GM15510 (cell line): ENCODE measurements around the gene NSUN2.

Source experiments
- POLR2A ChIP-seq: IDR thresholded peaks from 3 replicates; pipeline ENCODE4 v1.6.1; 2011; ENCODE audit warnings: borderline replicate concordance; ENCODE audit not compliant: insufficient read length; ENCODE audit errors: extremely low read depth

The NSUN2 gene

DNA sequence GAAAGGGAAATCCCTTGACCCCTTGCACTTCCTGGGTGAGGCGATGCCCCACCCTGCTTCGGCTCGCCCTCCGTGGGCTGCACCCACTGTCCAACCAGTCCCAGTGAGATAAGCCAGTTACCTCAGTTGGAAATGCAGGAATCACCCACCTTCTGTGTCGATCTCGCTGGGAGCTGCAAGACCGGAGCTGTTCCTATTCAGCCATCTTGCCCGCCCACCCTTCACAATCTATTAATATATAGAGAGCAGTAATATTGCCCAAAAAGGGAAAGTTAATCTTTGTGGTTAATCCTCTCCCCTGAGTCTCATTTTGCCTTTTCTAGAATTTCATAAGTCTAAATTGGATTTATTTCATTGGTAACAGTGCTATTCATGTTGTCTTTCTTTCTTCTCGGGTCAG lies 16.8 kb upstream of the NSUN2 start:
- no peak for TF ChIP-seq POLR2A

DNA sequence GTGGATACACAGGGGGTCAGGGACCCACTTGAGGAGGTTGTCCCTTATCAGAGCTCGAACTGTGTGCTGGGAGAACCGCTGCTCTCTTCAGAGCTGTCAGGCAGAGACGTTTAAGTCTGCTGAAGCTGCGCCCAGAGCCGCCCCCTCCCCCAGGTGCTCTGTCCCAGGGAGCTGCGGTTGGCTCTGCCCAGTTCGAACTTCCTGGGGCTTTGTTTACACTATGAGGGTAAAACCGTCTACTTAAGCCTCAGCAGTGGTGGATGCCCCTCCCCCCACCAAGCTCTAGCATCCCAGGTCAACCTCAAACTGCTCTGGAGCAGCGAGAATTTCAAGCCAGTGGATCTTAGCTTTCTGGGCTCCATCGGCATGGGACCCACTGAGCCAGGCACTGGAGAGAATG lies 16.3 kb upstream of the NSUN2 start:
- no peak for TF ChIP-seq POLR2A

DNA sequence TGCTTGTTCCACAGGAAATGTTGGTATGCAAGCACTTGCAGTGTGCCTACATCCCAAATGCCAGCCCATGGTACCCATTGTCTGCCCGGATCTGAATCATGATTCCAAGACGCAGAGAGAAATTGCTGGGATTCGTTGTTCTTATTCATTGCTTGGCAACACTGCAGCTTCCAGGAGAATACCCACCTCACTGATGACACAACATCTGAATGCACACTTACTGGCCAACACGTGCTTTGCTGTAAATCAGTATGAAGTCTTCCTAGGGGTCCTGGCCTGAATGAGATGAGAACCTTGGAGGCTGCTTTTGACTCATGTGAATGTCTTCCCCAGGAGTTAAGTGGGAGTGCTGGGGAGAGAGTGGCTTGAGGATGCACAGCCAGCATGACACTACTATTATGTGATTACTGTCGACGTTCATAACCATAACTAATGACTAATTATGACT lies 12.0 kb upstream of the NSUN2 start:
- TF ChIP-seq POLR2A = no peak

DNA sequence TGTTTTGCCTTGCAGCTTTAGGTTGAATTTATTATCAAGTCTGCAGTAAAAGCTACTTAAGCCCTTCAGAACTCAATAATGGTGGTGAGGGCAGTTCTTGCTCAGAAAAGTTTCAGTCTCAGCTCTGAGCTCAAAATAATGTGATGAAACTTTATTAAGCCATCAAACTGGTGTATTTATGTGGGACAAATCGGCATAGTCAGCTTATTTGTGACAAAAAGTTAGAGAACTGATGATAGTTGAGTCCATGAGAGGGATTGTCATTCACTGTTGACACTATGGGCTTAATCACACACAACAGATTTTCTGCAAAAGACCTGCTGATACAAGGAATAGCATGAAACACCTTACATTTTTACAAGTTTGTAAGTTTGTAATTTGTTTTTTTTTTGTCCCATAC lies 9.8 kb upstream of the NSUN2 start:
- TF ChIP-seq POLR2A = no peak

DNA sequence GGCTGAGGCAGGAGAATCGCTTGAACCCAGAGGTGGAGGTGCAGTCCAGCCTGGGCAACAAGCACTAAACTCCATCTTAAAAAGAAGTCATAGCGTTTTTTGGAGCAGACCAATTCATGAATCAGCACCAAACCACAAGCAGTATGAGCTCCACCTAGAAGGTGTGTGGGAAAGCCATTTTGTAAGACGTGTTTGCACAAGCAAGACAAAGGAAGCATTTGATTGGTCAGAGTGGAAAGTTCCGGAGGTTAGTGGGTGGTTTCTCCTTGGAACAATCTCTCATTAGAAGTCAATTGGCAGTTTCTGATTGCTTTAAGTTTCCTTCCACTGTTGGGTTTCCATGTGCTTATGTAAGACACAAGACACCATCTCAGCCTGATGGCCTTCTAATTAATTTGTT lies 5.4 kb upstream of the NSUN2 start:
- TF ChIP-seq POLR2A = no peak

DNA sequence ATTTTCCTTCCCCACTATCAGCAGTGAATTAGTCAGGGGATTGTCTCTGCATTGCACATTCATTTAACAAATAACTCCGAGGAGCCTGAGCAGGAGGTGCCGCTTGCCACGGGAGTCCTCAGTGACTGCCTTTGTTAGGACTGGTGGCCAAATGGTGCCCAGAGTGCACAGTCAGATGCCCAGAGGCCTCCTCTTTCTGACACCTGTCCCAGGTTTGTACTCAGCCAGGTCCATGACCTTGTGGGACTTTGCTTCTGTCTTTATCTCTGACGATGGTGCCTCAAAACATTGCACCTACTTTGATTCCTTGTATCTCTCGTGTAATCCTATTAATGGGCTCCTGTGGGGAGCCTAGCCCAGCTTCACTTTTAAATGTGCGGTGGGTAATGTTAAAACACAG lies 4.7 kb upstream of the NSUN2 start:
- no peak for TF ChIP-seq POLR2A

DNA sequence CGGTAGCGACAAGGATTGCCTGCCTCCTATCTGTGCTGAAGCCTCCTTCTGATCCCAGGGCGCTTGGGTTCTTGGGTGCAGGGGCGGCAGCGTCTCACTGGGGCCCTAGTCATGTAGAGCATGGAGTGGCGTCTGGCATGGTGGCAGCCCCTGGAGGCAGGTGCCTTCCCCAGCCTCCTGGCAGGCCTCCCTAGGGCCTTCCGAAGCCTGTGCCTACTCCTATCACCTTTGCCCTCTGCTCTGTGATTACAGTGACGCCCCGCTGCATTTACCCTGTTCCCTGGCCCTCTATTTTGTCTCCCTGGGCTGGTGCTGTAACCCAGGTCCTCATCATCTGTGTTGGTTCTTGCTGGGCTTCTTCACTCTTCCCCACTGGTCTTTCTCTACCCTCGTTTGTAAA lies 4.2 kb upstream of the NSUN2 start:
- TF ChIP-seq POLR2A = no peak

DNA sequence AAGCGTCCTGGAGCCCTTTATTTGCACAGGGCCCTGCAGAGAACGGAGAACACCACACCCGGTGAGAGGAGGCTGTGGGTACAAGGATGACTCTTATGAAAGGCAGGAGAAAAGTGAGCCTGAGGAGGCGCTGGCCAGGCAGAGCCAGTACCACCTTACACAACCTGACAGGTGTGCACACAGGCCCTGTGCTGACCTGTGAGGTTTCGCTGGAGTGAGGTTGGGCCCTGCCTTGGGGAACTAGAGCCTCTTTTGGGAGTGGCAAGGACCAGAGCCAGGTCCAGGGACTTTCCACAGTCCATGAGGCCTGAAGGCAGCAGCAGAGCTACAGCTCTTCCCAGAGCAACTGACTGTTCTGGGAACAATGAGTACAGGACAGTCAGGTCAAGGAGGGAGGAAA lies 3.4 kb upstream of the NSUN2 start:
- TF ChIP-seq POLR2A = no peak

DNA sequence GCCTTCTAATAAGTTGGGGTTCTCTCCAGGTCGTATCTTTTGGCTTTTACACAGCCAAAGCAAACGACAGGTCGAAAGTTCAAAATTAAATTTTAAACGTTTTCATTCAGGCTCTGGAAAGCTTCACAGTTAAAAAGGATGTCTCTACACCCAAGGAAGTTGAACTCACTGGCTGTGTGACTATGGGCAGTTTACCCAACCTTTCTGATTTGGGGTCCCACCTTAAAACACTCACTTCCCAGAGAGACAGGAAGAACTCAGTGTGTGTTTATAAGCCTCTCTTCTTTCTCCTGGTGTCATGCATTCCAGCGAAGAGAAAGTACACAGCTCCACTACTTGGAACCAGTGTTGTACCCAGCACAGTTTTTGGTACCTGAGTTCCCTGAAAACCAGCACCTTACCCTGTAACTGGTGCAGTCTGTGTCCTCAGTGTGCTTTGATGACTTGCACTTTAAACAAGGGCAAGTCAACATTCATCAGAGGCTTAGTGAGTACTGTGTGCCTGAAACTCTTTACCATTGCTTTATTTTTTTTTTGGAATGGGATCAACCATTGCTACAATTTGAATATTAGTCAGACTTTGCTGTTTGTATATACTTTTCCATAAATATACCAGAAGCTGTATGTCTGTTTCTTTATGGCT lies 2.1 kb upstream of the NSUN2 start:
- no peak for TF ChIP-seq POLR2A

DNA sequence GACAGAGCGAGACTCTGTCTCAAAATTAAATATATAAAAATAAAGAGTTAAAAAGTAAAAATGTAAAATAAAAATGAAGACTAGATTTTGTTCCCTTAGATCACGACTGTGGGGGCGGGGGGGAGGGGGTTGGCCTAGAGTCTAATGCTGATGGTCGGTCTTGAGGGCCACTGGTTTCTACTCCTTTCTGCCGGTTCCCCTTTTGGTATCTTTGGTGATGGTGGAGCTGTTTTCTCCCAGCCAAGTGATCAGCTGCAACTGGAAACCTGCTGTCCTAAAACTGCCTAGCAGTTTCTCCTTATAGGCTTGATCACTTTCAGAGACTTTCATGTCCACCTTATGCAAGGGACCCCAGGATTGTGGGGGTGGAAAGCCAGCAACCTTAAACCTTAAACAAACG lies 1.5 kb upstream of the NSUN2 start:
- no peak for TF ChIP-seq POLR2A

DNA sequence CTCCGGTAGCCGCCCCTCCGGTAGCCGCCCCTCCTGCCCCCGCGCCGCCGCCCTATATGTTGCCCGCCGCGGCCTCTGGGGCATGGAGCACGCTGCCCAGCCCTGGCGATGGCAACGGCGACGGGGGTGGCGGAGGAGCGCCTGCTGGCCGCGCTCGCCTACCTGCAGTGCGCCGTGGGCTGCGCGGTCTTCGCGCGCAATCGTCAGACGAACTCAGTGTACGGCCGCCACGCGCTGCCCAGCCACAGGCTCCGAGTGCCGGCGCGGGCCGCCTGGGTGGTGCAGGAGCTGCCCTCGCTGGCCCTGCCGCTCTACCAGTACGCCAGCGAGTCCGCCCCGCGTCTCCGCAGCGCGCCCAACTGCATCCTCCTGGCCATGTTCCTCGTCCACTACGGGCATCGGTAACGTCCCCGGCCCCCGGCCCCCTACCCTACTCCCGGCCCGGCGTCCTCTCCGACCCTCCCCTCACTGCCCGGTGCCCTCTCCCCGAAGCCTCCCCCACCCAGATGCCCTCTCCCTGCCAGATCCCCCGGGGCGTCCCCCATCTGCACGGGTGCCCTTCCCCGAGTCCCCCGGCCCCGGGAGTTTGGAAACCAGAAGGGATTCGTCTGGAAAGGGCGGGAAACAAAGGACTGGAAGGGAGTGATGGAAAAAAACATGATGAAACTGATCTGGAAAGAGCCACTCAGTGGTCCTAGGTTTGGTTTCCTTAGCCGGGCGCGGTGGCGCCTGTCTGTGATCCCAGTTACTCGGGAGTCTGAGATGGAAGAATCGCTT lies 813 bp upstream of the NSUN2 start:
- TF ChIP-seq POLR2A = peak; percentile 48

DNA sequence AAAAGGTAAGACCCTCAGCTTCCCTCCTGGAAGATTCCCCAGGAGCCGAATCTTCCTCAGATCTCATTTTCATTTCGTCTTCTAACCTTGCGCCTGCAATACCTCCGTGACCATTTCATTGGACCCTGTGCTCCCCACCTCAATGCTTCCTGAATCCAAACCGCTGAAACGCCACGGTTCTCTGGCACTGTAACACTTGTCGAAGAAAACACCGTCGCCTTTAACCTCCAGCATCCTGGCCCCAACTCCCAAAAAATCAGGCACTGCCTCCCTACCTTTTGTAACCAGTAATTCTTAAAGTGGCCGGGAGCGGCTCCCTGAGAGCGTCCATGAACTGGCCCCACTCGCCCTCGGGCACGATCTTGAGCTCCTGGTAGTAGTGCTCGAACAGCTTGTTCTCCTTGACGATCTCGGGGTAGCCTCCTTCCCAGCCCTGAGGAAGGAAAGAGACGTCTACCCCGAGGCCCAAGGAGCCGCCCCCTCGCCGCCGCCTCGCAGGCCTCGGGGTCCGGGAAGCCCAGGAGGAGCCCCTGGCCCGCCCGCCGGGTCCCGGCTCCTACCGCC lies 438 bp downstream of the NSUN2 start:
- TF ChIP-seq POLR2A = no peak

DNA sequence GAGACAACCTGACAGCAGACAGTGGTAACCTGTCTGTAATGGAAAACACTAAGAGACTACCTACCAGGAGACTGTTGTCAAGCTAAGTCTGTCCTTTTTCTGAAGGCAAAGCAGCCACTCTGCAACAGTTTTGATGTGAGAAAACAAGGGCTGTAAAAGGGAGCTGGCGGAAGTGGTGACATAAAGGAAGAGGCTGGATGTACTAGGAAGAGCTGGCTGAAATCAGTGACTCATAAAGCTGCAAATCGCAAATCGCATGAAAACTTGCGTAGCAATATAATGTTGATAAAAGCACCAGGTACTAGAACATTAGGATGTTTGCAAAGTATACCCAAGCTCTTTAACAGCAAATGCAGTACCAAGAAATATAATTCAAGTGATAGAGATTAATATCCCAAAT lies 1.4 kb downstream of the NSUN2 start:
- no peak for TF ChIP-seq POLR2A

DNA sequence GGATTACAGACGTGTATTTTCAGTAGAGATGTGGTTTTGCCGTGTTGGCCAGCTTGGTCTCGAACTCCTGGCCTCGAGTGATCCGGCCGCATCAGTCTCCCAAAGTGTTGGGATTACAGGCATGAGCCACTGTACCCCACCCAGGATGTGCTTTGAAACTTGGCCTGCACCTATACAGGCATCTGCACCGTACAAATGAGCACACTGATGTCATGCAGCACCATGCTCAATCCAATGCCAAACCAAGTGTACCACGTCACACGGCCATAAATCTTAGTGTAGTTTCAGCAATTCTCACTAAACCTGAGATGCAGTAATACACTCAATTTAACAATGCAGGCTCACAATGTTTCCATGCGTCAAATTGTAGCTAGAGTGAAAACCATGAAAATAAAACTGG lies 6.3 kb downstream of the NSUN2 start:
- no peak for TF ChIP-seq POLR2A

DNA sequence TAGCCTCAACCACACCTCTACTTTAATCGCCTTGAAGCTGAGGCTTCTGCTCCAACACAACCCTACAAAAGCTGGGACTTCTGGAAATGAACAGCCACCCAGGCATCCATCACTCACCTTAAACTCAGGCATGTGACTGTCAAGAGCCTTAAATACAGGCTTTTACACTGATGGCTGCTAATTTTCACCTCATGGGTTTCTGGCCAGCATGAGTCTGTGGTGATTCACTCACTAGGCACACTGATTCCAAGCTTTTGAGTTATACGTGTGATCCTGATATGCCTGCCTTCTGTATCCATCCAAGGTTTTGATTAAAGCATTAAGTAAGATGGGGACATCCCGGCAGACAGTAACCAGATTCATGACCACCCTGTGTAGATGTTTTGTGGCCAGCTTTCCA lies 8.9 kb downstream of the NSUN2 start:
- no peak for TF ChIP-seq POLR2A

DNA sequence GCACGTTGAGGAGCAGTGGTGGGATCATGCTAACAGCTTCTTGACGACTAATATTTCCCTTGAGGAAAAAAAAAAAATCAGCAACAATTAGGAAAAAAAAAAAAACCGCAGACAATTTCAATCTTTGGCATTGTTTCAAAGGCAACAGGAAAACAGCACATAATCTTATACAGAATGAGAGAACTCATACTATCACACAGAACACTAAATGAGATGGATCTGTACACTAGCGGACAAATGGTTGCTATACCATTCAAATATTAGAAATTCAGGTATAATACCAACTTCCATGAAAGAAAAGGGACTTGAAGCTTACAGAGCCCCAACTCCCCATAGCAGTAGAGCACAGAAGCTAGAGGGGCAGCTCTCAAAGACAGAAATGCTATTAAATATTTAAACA lies 9.6 kb downstream of the NSUN2 start:
- TF ChIP-seq POLR2A = no peak
